GM18951 (cell line): ENCODE measurements around the gene MAP1S.
"Not testable (repeated sequence)": the region's sequence is repeated elsewhere in the genome, so short reads cannot be mapped to it uniquely, and the experiment has no call there.

Source experiments
- POLR2A ChIP-seq: IDR thresholded peaks from 4 replicates; pipeline ENCODE4 v1.6.1; 2011; ENCODE audit warnings: mild to moderate bottlenecking; ENCODE audit not compliant: insufficient read length, insufficient read depth; ENCODE audit errors: extremely low read depth
- in situ Hi-C: fragments of 300-500 bp; cut with MboI; formaldehyde crosslinking; loops from one replicate; pipeline ENCODE4 v1.12.0; 2022; ENCODE audit warnings: low sequenced_read_pairs, mixed read lengths, inconsistent platforms; ENCODE audit not compliant: unreplicated experiment

MAP1S gene

GRCh38 chr19:17767559-17767958 is 48.3 kb downstream of the MAP1S start:
- TF ChIP-seq POLR2A: no peak
- in situ Hi-C loops: no loop called here

GRCh38 chr19:17770613-17771012 is 51.3 kb downstream of the MAP1S start:
- in situ Hi-C loops: no loop called here
- no peak for TF ChIP-seq POLR2A

- TF ChIP-seq POLR2A: no peak
- in situ Hi-C loops: no loop called here
Measured at GRCh38 chr19:17772172-17772571, 52.9 kb downstream of the MAP1S start.

- no peak for TF ChIP-seq POLR2A
- in situ Hi-C loops: no loop called here
Measured at GRCh38 chr19:17775245-17775927, 56.1 kb downstream of the MAP1S start.

- in situ Hi-C loops: no loop called here
- TF ChIP-seq POLR2A: no peak
Measured at GRCh38 chr19:17775991-17776803, 56.9 kb downstream of the MAP1S start.

GRCh38 chr19:17777840-17778239 is 58.6 kb downstream of the MAP1S start:
- in situ Hi-C loops: not testable (repeated sequence)

GRCh38 chr19:17778251-17778967 is 59.1 kb downstream of the MAP1S start:
- in situ Hi-C loops: no loop called here
- no peak for TF ChIP-seq POLR2A

GRCh38 chr19:17778968-17779929 is 60.0 kb downstream of the MAP1S start:
- TF ChIP-seq POLR2A: no peak
- in situ Hi-C loops: no loop called here

- no peak for TF ChIP-seq POLR2A
- in situ Hi-C loops: no loop called here
Measured at GRCh38 chr19:17780781-17781180, 61.5 kb downstream of the MAP1S start.

GRCh38 chr19:17783721-17784120 is 64.4 kb downstream of the MAP1S start:
- in situ Hi-C loops: not testable (repeated sequence)
